Keratinocyte (primary cell): ENCODE data around the gene ZNF302. TPM values are rescaled to one million over a fixed set of nuclear protein-coding genes. Genes with fewer than 3 reads are reported as not detected.
"Not testable (repeated sequence)": the region's sequence is repeated elsewhere in the genome, so short reads cannot be mapped to it uniquely, and the experiment has no call there.

ENCODE experiments used
- DNase-seq: peaks from one replicate; pipeline ENCODE4 v3.0.0-alpha.2; 2011; ENCODE audit warnings: low read depth, missing footprints, low spot score
- FAIRE-seq: peaks from 2 replicates; lab custom pipeline; 2011; peaks lifted over from hg19 to GRCh38; lab: Jason Lieb, UNC
- H2AFZ ChIP-seq: 2 replicates; pipeline ENCODE4 v1.6.0; 2012; ENCODE audit warnings: low read length, control low read depth, inconsistent platforms; ENCODE audit not compliant: control insufficient read depth
- H3K27ac ChIP-seq: 2 replicates; pipeline ENCODE4 v1.5.1; 2011; ENCODE audit warnings: low read length; ENCODE audit not compliant: control insufficient read depth, insufficient read depth
- H3K27me3 ChIP-seq: 3 replicates; pipeline ENCODE4 v1.6.0; 2011; ENCODE audit warnings: low read length; ENCODE audit not compliant: control insufficient read depth, insufficient read depth; ENCODE audit errors: extremely low read depth
- H3K36me3 ChIP-seq, 2 experiments: 2 replicates in 1 of 2; 3 replicates in 1 of 2; pipeline ENCODE4 v1.5.1; 2011; ENCODE audit warnings: low read length in 2 of 2, mild to moderate bottlenecking in 1 of 2; ENCODE audit not compliant: control insufficient read depth in 2 of 2, insufficient read depth in 2 of 2; ENCODE audit errors: extremely low read depth in 1 of 2
- H3K4me1 ChIP-seq: 3 replicates; pipeline ENCODE4 v1.5.1; 2011; ENCODE audit warnings: low read length; ENCODE audit not compliant: control insufficient read depth, insufficient read depth; ENCODE audit errors: extremely low read depth
- H3K4me2 ChIP-seq: 3 replicates; pipeline ENCODE4 v1.6.0; 2011; ENCODE audit warnings: low read depth, low read length; ENCODE audit not compliant: control insufficient read depth, insufficient read depth; ENCODE audit errors: extremely low read depth
- H3K4me3 ChIP-seq, 3 experiments: fragments of 200-600 bp in 1 of 3; sonication (generic) in 1 of 3; 2 replicates in 2 of 3; 3 replicates in 1 of 3; pipeline ENCODE4 v1.5.1; 2011 to 2016; ENCODE audit warnings: low read length in 3 of 3, mild to moderate bottlenecking in 3 of 3, control low read depth in 2 of 3, inconsistent platforms in 1 of 3, low read depth in 1 of 3, mixed read lengths in 1 of 3, mixed run types in 1 of 3, moderate library complexity in 1 of 3; ENCODE audit not compliant: control insufficient read depth in 2 of 3, insufficient read depth in 2 of 3; ENCODE audit errors: extremely low read depth in 1 of 3
- H3K79me2 ChIP-seq: 2 replicates; pipeline ENCODE4 v1.6.0; 2012; ENCODE audit warnings: low read length; ENCODE audit not compliant: control insufficient read depth, insufficient read depth
- H3K9ac ChIP-seq: 3 replicates; pipeline ENCODE4 v1.6.0; 2011; ENCODE audit warnings: low read length; ENCODE audit not compliant: control insufficient read depth, insufficient read depth; ENCODE audit errors: extremely low read depth
- H3K9me1 ChIP-seq: 3 replicates; pipeline ENCODE4 v1.6.0; 2011; ENCODE audit warnings: low read length; ENCODE audit not compliant: control insufficient read depth, insufficient read depth; ENCODE audit errors: extremely low read depth
- H3K9me3 ChIP-seq: 2 replicates; pipeline ENCODE4 v1.5.1; 2012; ENCODE audit warnings: low read depth, low read length; ENCODE audit not compliant: control insufficient read depth
- H4K20me1 ChIP-seq: 3 replicates; pipeline ENCODE4 v1.6.0; 2011; ENCODE audit warnings: low read length; ENCODE audit not compliant: control insufficient read depth, insufficient read depth; ENCODE audit errors: extremely low read depth
- EZH2 ChIP-seq: IDR thresholded peaks from one replicate; pipeline ENCODE4 v1.6.1; 2012; ENCODE audit warnings: inconsistent platforms, mild to moderate bottlenecking, low read length, moderate library complexity
- dilution Hi-C: fragments of 300-500 bp; cut with MboI; formaldehyde crosslinking; loops from one replicate; pipeline ENCODE4 v1.7.0; 2020; ENCODE audit warnings: low sequenced_read_pairs; ENCODE audit not compliant: extremely low pct_ligation_motif_present
- polyA plus RNA-seq, 5 experiments: library from polyadenylated mRNA; depleted of rRNA in 3 of 5; stranded (reverse) in 3 of 5; stranded (forward) in 1 of 5; unstranded in 1 of 5; fragments of >200 nt; gene quantifications; 1 replicate in 1 of 5; 2 replicates in 3 of 5; 3 replicates in 1 of 5; pipeline versions ENCODE4 v1.2.1 to v1.2.3, GENCODE V29; 2011 to 2012; ENCODE audit warnings: missing spikeins in 2 of 5, low read depth in 1 of 5, low replicate concordance in 1 of 5
- TF ChIP-seq, protein P1 (sequence below), 3 experiments: IDR thresholded peaks in 1 of 3; conservative IDR thresholded peaks in 1 of 3; optimal IDR thresholded peaks in 1 of 3; 2 replicates in 2 of 3; 3 replicates in 1 of 3; pipeline versions ENCODE3 to v1.5.1; 2011; ENCODE audit warnings: low read length in 3 of 3, mild to moderate bottlenecking in 3 of 3, moderate library complexity in 2 of 3, control low read depth in 1 of 3, inconsistent platforms in 1 of 3; ENCODE audit not compliant: insufficient read depth in 2 of 3; ENCODE audit errors: extremely low read depth in 1 of 3

ZNF302 gene
- polyA plus RNA-seq, 1 donor (not counting 4 experiments of a cell fraction or from before 2014, with no cell fraction given) = 14.1 TPM

DNA sequence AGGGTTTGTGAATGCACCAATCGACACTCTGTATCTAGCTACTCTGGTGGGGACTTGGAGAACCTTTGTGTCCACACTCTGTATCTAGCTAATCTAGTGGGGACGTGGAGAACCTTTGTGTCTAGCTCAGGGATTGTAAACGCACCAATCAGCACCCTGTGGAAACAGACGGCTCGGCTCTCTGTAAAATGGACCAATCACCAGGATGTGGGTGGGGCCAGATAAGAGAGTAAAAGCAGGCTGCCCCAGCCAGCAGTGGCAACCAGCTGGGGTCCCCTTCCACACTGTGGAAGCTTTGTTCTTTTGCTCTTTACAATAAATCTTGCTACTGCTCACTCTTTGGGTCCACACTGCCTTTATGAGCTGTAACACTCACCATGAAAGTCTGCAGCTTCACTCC is 8.8 kb upstream of the ZNF302 start:
- H3K4me2 ChIP-seq, H3K79me2 ChIP-seq, H2AFZ ChIP-seq, H3K36me3 ChIP-seq, FAIRE-seq, dilution Hi-C loops, DNase-seq, H3K9me3 ChIP-seq, H3K9me1 ChIP-seq, H3K4me3 ChIP-seq, H3K4me1 ChIP-seq, H4K20me1 ChIP-seq, H3K27ac ChIP-seq, H3K9ac ChIP-seq, H3K27me3 ChIP-seq: not testable (repeated sequence)

DNA sequence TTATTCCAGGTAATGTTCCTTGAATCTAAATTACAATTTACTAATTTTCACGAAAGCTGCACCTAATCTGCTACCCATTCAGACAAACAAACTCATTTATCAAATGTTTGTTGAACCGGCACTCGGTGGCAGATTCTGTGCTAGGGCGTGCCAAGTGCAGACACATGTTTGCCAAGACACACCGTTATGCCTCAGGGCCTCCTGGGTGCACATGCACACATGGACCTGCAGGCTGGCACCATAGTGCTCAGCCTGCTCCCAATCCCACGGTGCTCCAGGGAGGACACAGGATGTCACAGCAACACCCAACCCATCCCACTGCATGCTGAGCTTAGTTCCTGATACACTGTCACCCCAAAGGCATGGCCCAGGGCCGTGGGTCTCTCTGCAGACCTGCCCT is 8.2 kb upstream of the ZNF302 start:
- H4K20me1 ChIP-seq = no peaks in the 10 kb centered on the region
- H3K9me1 ChIP-seq = no peaks in the 10 kb centered on the region
- H3K4me1 ChIP-seq = no peaks in the 10 kb centered on the region
- no peak for DNase-seq
- dilution Hi-C loops = no loop called here
- no peak overlapping the region for H2AFZ ChIP-seq
- no peak overlapping the region for H3K4me3 ChIP-seq
- TF ChIP-seq EZH2 = no peak
- TF ChIP-seq, protein P1, sequence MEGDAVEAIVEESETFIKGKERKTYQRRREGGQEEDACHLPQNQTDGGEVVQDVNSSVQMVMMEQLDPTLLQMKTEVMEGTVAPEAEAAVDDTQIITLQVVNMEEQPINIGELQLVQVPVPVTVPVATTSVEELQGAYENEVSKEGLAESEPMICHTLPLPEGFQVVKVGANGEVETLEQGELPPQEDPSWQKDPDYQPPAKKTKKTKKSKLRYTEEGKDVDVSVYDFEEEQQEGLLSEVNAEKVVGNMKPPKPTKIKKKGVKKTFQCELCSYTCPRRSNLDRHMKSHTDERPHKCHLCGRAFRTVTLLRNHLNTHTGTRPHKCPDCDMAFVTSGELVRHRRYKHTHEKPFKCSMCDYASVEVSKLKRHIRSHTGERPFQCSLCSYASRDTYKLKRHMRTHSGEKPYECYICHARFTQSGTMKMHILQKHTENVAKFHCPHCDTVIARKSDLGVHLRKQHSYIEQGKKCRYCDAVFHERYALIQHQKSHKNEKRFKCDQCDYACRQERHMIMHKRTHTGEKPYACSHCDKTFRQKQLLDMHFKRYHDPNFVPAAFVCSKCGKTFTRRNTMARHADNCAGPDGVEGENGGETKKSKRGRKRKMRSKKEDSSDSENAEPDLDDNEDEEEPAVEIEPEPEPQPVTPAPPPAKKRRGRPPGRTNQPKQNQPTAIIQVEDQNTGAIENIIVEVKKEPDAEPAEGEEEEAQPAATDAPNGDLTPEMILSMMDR (optimal IDR thresholded peaks at IDR 0.05 in 1 of 3, IDR thresholded peaks at IDR 0.05 in 1 of 3, conservative IDR thresholded peaks at IDR 0.05 in 1 of 3; ENCODE audit: extremely low read depth in 1 of 3, insufficient read depth in 2 of 3, low read length in 3 of 3) = no peak
- no peak overlapping the region for H3K4me2 ChIP-seq
- FAIRE-seq = no peak
- H3K27me3 ChIP-seq = no peaks in the 10 kb centered on the region
- no peaks in the 10 kb centered on the region for H3K36me3 ChIP-seq
- no peaks in the 10 kb centered on the region for H3K79me2 ChIP-seq
- H3K9ac ChIP-seq = no peak overlapping the region
- no peak overlapping the region for H3K27ac ChIP-seq
- no peaks in the 10 kb centered on the region for H3K9me3 ChIP-seq

DNA sequence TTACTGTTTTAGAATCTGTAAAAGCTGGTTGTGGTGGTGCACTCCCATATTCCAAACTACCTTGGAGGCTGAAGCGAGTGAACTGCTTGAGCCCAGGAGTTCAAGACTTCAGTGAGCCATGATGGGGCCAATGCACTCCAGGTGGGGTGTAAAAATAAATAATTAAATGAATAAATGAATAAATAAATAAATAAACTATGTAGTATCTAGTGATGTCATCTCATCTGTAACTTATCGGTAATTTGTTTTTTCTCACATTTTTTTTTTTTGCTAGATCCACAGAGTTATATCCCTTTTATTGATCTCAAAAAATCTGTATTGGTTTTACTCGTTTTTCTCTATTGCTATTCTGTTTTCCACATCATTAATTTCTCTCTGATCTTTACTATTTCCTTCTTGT is 5.5 kb upstream of the ZNF302 start:
- DNase-seq = no peak

More for the DNA sequence above, 5.5 kb upstream of the ZNF302 start:
- H3K4me3 ChIP-seq = no peak overlapping the region
- no peaks in the 10 kb centered on the region for H3K9me1 ChIP-seq
- no peak overlapping the region for H3K27ac ChIP-seq
- H3K27me3 ChIP-seq = no peaks in the 10 kb centered on the region
- H3K4me2 ChIP-seq = no peak overlapping the region
- FAIRE-seq = no peak
- no peak overlapping the region for H2AFZ ChIP-seq
- H3K79me2 ChIP-seq = no peaks in the 10 kb centered on the region
- H4K20me1 ChIP-seq = no peaks in the 10 kb centered on the region
- dilution Hi-C loops = no loop called here
- no peak overlapping the region for H3K9ac ChIP-seq
- TF ChIP-seq, protein P1 (optimal IDR thresholded peaks at IDR 0.05 in 1 of 3, IDR thresholded peaks at IDR 0.05 in 1 of 3, conservative IDR thresholded peaks at IDR 0.05 in 1 of 3; ENCODE audit: extremely low read depth in 1 of 3, insufficient read depth in 2 of 3, low read length in 3 of 3) = no peak
- TF ChIP-seq EZH2 = no peak
- H3K9me3 ChIP-seq = no peaks in the 10 kb centered on the region
- peaks cover 3% of the 10 kb centered on the region for H3K4me1 ChIP-seq
- no peaks in the 10 kb centered on the region for H3K36me3 ChIP-seq
